ENCODE measurements around the gene CSNK1G2.
A peak's percentile ranks its signal among the peaks of the same experiment; 100 is the strongest.

CSNK1G2 gene

DNA sequence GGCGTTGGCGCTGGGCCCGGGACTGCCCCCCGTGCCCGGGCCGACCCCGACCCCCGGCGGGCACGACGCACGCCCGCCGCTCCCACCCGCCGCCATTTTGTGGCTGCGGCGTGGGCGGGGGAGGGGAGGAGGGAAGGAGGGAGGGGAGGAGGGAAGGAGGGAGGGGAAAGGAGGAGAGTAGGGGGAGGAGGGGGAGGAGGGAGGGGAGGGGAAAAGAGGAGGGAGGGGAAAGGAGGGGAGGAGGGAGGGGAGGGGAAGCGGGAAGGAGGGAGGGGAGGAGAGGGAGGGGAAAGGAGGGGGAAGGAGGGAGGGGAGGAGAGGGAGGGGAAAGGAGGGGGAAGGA, 74.6 kb downstream of the CSNK1G2 start, which contains the start of gene BTBD2:
BTBD2 (minus strand) TSS at position 107 of the 343 bp plus-strand sequence; CDS start at position 96, 11 bp downstream.
- DNase-seq, result peak in 34 of 51 donors; percentile 2 to 76 (median 38)

GRCh38 chr19:2016041-2016807, 75.3 kb downstream of the CSNK1G2 start:
- DNase-seq, result peak in 42 of 51 donors; percentile 9 to 83 (median 51)

GRCh38 chr19:2018752-2019151, 77.8 kb downstream of the CSNK1G2 start:
- no peak for DNase-seq

DNA sequence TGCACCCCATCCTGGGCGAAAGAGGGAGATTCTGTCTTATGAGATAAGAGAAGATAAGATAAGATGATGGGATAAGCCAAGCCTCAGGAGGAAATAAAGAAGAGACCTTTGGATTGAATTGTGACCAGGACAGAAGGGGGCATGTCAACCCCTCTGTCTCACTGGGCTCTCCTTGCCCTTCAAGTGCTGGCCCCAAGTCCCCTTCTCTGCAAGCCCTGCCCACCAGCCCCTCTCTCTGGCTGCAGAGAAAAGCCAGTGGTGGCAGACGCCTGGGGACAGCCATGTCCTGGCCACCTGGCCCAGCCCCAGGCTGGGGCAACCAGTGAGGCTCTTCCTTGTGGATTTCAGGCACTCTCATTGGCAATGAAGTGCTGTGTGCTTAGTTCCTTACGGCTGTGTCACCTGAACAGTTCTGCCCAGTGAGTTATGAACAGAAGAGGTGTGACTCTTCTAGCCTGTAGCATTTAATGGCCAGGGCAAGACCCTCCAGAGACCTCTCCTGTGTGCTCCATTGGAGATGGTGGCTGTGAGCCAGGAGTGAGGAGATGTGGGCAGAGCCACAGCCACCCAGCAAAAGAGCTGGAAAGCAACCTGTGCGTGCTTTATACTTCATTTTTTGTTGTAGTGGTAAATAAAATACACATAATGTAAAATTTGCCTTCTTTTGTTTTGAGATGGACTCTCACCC, 80.6 kb downstream of the CSNK1G2 start:
- DNase-seq, result no peak

DNA sequence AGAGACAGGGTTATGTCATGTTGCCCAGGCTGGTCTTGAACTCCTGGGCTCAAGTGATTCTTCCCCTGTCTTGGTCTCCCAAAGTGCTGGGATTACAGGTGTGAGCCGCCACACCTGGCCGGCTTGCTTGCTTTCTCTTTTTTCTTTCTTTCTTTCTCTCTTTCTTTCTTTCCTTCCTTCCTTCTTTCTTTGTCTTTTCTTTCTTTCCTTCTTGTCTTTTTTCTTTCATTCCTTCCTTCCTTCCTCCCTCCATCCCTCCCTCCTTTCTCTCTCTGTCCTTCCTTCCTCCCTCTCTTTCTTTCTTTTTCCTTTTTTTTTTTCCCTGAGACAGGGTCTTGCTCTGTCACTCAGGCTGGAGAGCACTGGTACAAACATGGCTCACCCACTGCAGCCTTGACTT, 81.3 kb downstream of the CSNK1G2 start:
- DNase-seq, result no peak

- no peak for DNase-seq
Observed at GRCh38 chr19:2026770-2027169, 85.8 kb downstream of the CSNK1G2 start.

DNA sequence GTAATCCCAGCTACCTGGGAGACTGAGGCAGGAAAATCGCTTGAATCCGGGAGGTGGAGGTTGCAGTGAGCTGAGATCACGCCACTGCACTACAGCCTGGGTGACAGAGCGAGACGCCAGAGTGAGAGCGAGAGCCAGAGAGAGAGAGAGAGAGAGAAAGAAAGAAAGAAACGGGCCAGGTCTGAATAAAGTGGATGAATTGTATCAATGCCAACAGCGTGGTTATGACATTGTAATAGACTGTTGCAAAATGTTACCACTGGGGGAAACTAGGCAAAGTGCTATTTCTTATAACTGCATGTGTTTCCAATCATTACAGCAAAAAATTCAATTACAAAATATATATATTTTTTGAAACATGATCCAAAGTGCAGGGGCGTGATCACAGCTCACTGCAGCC, 86.4 kb downstream of the CSNK1G2 start:
- DNase-seq, result no peak

Measured in hypothalamus (tissue), 51 donors.